Duodenal mucosa (tissue), 2 donors: ENCODE measurements around the gene SGCE.

Experiments
- H3K27ac ChIP-seq: one replicate; pipeline ENCODE4 v1.7.0; 2013; ENCODE audit warnings: low read depth, low read length
- H3K27me3 ChIP-seq, 2 donors: one replicate each; pipeline ENCODE4 v1.7.0; 2013; ENCODE audit warnings: low read length in 2 of 2, control low read depth in 1 of 2; ENCODE audit not compliant: insufficient read depth in 2 of 2, control insufficient read depth in 1 of 2
- H3K36me3 ChIP-seq, 2 donors: one replicate each; pipeline ENCODE4 v1.7.0; 2013; ENCODE audit warnings: low read length in 2 of 2, control low read depth in 1 of 2; ENCODE audit not compliant: insufficient read depth in 2 of 2, control insufficient read depth in 1 of 2
- H3K4me1 ChIP-seq, 2 donors: one replicate each; pipeline ENCODE4 v1.7.0; 2013; ENCODE audit warnings: low read length in 2 of 2, control low read depth in 1 of 2; ENCODE audit not compliant: insufficient read depth in 2 of 2, control insufficient read depth in 1 of 2
- H3K4me3 ChIP-seq, 2 donors: one replicate each; pipeline ENCODE4 v1.7.0; 2013; ENCODE audit warnings: low read length in 2 of 2, low read depth in 1 of 2
- H3K9ac ChIP-seq, 2 donors: one replicate each; pipeline ENCODE4 v1.7.0; 2013; ENCODE audit warnings: low read length in 2 of 2, low read depth in 1 of 2
- H3K9me3 ChIP-seq, 2 donors: one replicate each; pipeline ENCODE4 v1.7.0; 2013; ENCODE audit warnings: low read length in 2 of 2, control low read depth in 1 of 2; ENCODE audit not compliant: control insufficient read depth in 1 of 2

SGCE gene

DNA sequence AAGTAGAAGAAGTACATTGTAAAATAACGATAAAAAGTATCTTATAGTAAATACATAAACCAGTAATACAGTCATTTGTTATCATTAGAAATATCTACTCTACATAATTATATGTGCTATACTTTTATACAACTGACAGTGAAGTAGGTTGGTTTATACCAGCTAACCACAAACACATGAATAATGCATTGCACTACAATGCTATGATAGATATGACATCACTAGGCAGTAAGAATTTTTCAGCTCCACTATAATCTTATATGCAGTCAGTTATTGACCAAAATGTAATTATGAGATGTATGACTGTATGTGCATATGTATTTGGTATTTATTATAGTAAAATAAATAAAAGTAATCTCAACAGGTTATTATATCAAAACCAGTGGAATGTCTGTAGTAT is 23.4 kb upstream of the SGCE start:
- Histone ChIP-seq H3K27ac (no peak overlapping the region), H3K9ac (no peak overlapping the region), H3K4me3 (no peak overlapping the region)

DNA sequence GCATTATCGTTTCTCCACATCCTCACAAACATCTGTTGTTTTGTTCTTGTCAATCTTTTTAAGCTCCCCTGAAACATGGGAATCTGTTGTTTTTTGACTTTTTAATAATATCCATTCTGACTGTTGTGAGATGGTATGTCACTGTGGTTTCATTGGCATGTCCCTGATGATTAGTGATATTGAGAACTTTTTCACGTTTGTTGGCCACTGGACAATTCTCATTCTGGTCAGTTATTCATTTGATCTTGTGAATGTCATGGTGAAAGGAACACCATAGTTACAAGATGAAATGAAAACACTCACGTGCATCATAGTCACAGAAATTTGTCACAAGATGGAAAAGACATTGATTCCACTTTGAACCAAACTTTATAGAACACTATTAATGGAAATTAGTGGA is 20.5 kb upstream of the SGCE start:
- Histone ChIP-seq H3K27ac (no peak overlapping the region), H3K4me3 (no peak overlapping the region), H3K4me1 (no peaks in the 10 kb centered on the region), H3K36me3 (no peaks in the 10 kb centered on the region), H3K9ac (no peak overlapping the region), H3K27me3 (no peaks in the 10 kb centered on the region), H3K9me3 (no peaks in the 10 kb centered on the region)

More for the DNA sequence above, 23.4 kb upstream of the SGCE start:
- H3K36me3 ChIP-seq, result no peaks in the 10 kb centered on the region
- H3K4me1 ChIP-seq, result no peaks in the 10 kb centered on the region
- H3K27me3 ChIP-seq, result no peaks in the 10 kb centered on the region
- H3K9me3 ChIP-seq, result no peaks in the 10 kb centered on the region

DNA sequence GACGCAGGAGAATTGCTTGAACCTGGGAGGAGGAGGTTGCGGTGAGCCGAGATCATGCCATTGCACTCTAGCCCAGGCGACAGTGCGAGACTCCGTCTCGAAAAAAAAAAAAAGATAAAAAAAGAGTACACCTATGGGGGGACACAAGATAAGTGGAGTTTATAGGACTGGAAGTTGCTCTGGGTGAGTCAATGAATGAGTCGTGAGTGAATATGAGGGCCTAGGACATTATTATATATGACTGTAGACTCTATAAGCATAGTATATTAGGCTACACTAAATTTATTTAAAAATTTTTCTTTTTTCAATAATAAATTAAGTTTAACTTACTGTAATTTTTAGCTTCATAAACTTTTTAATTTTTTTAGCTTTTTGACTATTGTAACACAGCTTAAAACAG is 19.4 kb upstream of the SGCE start:
- H3K27ac ChIP-seq, result no peak overlapping the region
- no peaks in the 10 kb centered on the region for H3K27me3 ChIP-seq
- no peaks in the 10 kb centered on the region for H3K36me3 ChIP-seq
- H3K9ac ChIP-seq, result no peak overlapping the region
- no peaks in the 10 kb centered on the region for H3K4me1 ChIP-seq
- H3K9me3 ChIP-seq, result no peaks in the 10 kb centered on the region
- H3K4me3 ChIP-seq, result no peak overlapping the region

DNA sequence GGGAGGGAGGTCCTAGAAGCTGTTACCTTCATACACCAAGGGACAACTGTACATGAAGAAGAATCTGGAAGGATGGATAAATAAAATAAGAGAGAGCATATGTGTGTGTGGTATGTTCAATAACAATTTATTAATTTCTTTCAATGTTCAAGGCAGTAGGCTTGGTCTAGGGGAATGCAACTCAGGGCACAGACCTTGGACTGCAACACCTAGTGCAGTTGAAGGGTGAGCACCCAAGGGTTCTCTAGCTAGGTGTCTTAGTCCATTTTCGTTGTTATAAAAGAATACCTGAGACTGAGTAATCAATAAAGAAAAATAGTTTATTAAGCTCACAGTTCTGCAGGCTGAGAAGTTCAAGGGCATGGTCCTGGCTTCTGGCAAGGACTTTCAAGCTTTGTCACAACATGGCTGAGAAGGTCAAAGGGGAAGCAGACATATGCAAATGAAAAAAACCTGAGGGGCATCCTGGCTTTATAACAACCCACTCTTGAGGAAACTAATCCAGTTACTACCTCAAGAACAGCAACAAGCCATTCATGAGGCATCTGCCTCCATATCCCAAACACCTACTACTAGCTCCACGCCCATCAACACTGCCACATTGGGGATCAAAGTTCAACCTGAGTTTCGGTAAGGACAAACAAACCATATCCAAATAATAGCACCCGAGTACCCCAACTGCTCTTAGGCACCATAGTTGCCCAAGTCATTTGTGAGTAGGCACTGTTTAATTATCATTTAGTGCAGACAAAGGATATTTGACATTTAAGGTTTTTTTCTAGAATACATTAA is 15.7 kb upstream of the SGCE start:
- Histone ChIP-seq H3K27me3 (no peaks in the 10 kb centered on the region), H3K9me3 (no peaks in the 10 kb centered on the region), H3K27ac (no peak overlapping the region), H3K4me3 (no peak overlapping the region), H3K36me3 (no peaks in the 10 kb centered on the region), H3K9ac (no peak overlapping the region), H3K4me1 (no peaks in the 10 kb centered on the region)

DNA sequence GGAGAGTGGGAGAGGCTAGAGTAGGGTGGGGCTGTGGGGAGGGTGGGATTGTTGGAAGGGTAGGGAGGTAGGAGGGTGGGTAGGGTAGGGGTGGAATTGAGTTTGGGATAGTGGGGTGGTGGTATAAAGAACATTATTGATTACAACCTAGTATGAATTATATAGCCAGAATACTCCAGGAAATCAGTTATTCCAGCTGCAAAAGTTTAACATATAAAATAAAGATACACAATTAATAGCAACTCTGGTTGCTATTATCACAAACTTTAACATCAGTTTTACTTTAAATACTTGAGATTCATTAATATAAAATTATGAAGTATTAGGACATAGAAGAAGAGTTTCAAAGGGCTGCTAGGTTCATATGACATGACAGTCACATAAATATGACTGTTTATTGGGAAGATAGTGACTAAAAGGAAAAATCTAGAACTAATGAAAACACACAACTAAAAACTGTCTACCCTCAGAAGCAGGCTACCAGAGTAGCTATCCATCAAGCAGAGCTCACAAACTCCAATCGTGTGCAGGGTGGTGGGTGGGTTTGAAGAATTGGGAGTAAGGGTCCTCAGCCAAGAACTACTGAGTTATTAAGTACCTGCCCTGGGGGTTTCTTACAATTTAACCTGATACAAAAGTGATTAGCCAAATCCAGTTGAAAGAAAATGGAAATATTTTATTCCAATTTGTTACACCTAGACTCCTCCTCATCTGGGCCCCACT is 14.0 kb upstream of the SGCE start:
- Histone ChIP-seq H3K9ac (no peak overlapping the region), H3K27ac (no peak overlapping the region), H3K4me3 (no peak overlapping the region), H3K4me1 (no peaks in the 10 kb centered on the region), H3K36me3 (no peaks in the 10 kb centered on the region), H3K9me3 (no peaks in the 10 kb centered on the region), H3K27me3 (no peaks in the 10 kb centered on the region)

DNA sequence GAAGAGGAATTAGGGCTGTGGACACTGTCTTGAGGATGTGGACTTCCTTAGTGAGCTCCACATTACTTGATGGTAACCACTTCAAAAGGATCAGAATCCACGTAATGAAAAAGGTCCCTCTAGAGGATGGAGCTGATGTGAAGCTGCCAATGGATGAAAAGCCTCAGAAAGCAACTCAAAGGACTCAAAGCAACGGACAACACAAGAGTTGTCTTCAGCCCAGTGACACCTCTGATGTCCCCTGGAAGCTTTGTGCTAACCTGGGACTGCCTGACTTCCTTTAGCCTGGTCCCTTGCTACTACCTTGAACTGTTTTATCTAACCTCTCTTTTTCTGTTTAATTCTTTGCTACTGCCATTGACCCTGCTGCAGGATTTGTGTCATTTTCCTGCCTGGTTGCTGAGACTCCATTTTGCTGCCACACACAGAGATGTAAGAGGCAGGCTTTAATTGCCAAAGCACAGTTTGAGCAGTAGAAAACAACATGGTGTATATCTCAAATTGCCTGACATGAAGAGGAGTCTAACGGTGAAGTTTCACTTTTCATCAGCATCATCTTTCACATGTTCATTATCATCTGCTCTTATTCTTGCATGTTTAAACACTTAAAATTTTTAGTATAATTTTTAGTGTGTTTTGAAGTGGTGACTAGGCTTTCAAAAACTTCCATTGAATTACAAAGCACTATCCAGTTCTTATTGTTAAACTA is 11.1 kb upstream of the SGCE start:
- Histone ChIP-seq H3K27ac (no peak overlapping the region), H3K27me3 (no peaks in the 10 kb centered on the region), H3K9me3 (no peaks in the 10 kb centered on the region), H3K36me3 (no peaks in the 10 kb centered on the region), H3K4me3 (no peak overlapping the region), H3K9ac (no peak overlapping the region), H3K4me1 (no peaks in the 10 kb centered on the region)

DNA sequence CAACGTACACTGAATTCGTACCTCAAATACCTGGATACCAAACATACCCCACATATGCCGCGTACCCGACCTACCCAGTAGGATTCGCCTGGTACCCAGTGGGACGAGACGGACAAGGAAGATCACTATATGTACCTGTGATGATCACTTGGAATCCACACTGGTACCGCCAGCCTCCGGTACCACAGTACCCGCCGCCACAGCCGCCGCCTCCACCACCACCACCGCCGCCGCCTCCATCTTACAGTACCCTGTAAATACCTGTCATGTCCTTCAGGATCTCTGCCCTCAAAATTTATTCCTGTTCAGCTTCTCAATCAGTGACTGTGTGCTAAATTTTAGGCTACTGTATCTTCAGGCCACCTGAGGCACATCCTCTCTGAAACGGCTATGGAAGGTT is 9.5 kb upstream of the SGCE start:
- no peaks in the 10 kb centered on the region for H3K27me3 ChIP-seq
- H3K4me3 ChIP-seq, result no peak overlapping the region
- H3K27ac ChIP-seq, result no peak overlapping the region
- H3K36me3 ChIP-seq, result no peaks in the 10 kb centered on the region
- H3K4me1 ChIP-seq, result no peaks in the 10 kb centered on the region
- no peaks in the 10 kb centered on the region for H3K9me3 ChIP-seq
- no peak overlapping the region for H3K9ac ChIP-seq

DNA sequence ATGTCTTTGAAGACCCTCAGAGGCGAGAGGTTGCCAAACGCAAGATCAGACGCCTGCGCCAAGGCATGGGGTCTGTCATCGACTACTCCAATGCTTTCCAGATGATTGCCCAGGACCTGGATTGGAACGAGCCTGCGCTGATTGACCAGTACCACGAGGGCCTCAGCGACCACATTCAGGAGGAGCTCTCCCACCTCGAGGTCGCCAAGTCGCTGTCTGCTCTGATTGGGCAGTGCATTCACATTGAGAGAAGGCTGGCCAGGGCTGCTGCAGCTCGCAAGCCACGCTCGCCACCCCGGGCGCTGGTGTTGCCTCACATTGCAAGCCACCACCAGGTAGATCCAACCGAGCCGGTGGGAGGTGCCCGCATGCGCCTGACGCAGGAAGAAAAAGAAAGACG is 8.1 kb upstream of the SGCE start:
- Histone ChIP-seq H3K4me1 (no peaks in the 10 kb centered on the region), H3K4me3 (no peak overlapping the region), H3K36me3 (no peaks in the 10 kb centered on the region), H3K27me3 (no peaks in the 10 kb centered on the region), H3K9me3 (no peaks in the 10 kb centered on the region), H3K27ac (no peak overlapping the region), H3K9ac (no peak overlapping the region)

DNA sequence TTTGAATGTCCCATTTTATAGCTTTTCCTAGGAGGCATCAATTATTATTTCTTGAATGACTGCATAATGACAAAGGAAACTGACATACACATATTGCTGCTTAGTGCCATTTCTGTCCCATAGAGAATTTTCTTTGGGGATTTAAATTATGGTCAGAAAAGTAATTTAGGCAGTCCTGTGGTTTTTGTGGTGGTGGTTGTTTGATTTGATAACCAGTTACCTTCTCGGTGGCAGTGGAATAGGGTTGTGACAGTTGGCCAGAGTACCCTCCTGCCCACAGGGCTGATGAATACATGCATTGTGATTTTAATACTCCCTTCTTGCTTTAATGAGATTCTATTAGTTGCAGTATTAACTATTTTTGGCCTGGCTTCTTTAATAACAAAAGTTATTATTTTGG is 6.6 kb upstream of the SGCE start:
- Histone ChIP-seq H3K4me3 (no peak overlapping the region), H3K27me3 (no peaks in the 10 kb centered on the region), H3K36me3 (no peaks in the 10 kb centered on the region), H3K9me3 (no peaks in the 10 kb centered on the region), H3K27ac (no peak overlapping the region), H3K4me1 (no peaks in the 10 kb centered on the region), H3K9ac (no peak overlapping the region)

DNA sequence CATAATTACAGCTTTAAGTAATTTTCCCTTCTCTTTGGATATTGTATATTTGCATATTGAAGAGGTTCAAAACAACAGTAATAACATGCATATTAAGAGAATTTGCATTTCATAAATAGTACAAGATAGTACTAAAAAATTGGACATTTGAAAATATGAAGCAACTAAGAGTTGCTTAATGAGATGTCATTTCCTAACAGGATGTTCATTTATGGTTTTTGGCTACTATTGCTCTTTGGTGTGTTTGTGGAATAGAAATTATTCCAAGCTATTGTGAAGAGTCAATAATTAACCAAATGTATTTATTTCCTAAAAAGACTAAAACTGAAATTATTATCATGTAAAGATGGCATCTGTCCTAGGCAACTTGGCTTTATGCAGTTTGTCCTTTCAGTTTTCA is 4.1 kb upstream of the SGCE start:
- no peak overlapping the region for H3K4me3 ChIP-seq
- H3K36me3 ChIP-seq, result no peaks in the 10 kb centered on the region
- peaks cover 4 to 12% of the 10 kb centered on the region in 2 donors for H3K27me3 ChIP-seq
- H3K9me3 ChIP-seq, result no peaks in the 10 kb centered on the region
- H3K27ac ChIP-seq, result no peak overlapping the region
- H3K4me1 ChIP-seq, result peaks cover 3 to 18% of the 10 kb centered on the region in 2 donors
- no peak overlapping the region for H3K9ac ChIP-seq
